Left lobe of liver (tissue), 2 donors: Measurements from ENCODE around the gene ELMOD1. TPM values are rescaled to one million over a fixed set of nuclear protein-coding genes. Genes with fewer than 3 reads are reported as not detected.
A peak's percentile ranks its signal among the peaks of the same experiment; 100 is the strongest.

Source experiments
- ATAC-seq: fragments of 200-7000 bp; cut with Tn5 transposase; one replicate; pipeline ENCODE4 v1.9.1; 2020; ENCODE audit warnings: mild to moderate bottlenecking, moderate library complexity
- DNase-seq: peaks from one replicate; pipeline ENCODE4 v3.0.0-alpha.2; 2020; ENCODE audit warnings: low spot score
- total RNA-seq: library from RNA; stranded (reverse); gene quantifications from one replicate; pipeline ENCODE4 v1.2.1, GENCODE V29; 2021
- donor health status: DM: no; HTN: no; CAD: no; lungs with moderate emphysema.
- donor health status: DM: no; HTN: yes; CAD: no.

The ELMOD1 gene
- total RNA-seq, 1 donor from 2014 or later: 1.3 TPM

GRCh38 chr11:107583629-107584195 is 7.2 kb upstream of the ELMOD1 start:
- DNase-seq (no peak), ATAC-seq (no peak)

- DNase-seq (no peak), ATAC-seq (no peak)
Observed at GRCh38 chr11:107587306-107587979, 3.5 kb upstream of the ELMOD1 start.

GRCh38 chr11:107591378-107592230 is 657 bp downstream of the ELMOD1 start:
- ATAC-seq (peak; percentile 44), DNase-seq (no peak)

GRCh38 chr11:107592231-107592590 is 1.3 kb downstream of the ELMOD1 start:
- DNase-seq: no peak
- no peak for ATAC-seq

- DNase-seq (no peak), ATAC-seq (no peak)
Observed at GRCh38 chr11:107592813-107593212, 1.9 kb downstream of the ELMOD1 start.

- DNase-seq (no peak), ATAC-seq (no peak)
Observed at GRCh38 chr11:107593951-107594350, 3.0 kb downstream of the ELMOD1 start.

GRCh38 chr11:107594736-107595135 is 3.8 kb downstream of the ELMOD1 start:
- no peak for ATAC-seq

GRCh38 chr11:107598225-107599139 is 7.5 kb downstream of the ELMOD1 start:
- peak; percentile 69 for DNase-seq
- peak; percentile 100 for ATAC-seq

More at GRCh38 chr11:107594736-107595135, 3.8 kb downstream of the ELMOD1 start:
- no peak for DNase-seq

- no peak for ATAC-seq
- DNase-seq: no peak
Observed at GRCh38 chr11:107605061-107606006, 14.4 kb downstream of the ELMOD1 start.

- DNase-seq (no peak), ATAC-seq (no peak)
Observed at GRCh38 chr11:107606141-107606540, 15.2 kb downstream of the ELMOD1 start.

- ATAC-seq: peak; percentile 46
- no peak for DNase-seq
Observed at GRCh38 chr11:107608809-107609208, 17.9 kb downstream of the ELMOD1 start.

GRCh38 chr11:107609400-107610218 is 18.7 kb downstream of the ELMOD1 start:
- ATAC-seq: peak; percentile 84
- DNase-seq: no peak

- DNase-seq (no peak), ATAC-seq (peak; percentile 73)
Observed at GRCh38 chr11:107612445-107612844, 21.5 kb downstream of the ELMOD1 start.

- DNase-seq (no peak), ATAC-seq (peak; percentile 61)
Observed at GRCh38 chr11:107619926-107620325, 29.0 kb downstream of the ELMOD1 start.

GRCh38 chr11:107621081-107621480 is 30.1 kb downstream of the ELMOD1 start:
- DNase-seq (no peak), ATAC-seq (no peak)

- peak; percentile 80 for DNase-seq
- peak; percentile 98 for ATAC-seq
Observed at GRCh38 chr11:107623183-107623582, 32.2 kb downstream of the ELMOD1 start.

GRCh38 chr11:107624983-107625684 is 34.2 kb downstream of the ELMOD1 start:
- ATAC-seq (no peak), DNase-seq (no peak)

- DNase-seq (no peak), ATAC-seq (no peak)
Observed at GRCh38 chr11:107625685-107625989, 34.7 kb downstream of the ELMOD1 start.
